HG03095 (cell line): ENCODE measurements around the gene TBL1Y.
"Not testable (repeated sequence)": the region's sequence is repeated elsewhere in the genome, so short reads cannot be mapped to it uniquely, and the experiment has no call there.

Experiments used
- ATAC-seq: cut with Tn5 transposase; IDR thresholded peaks from one replicate; pipeline ENCODE4 v1.9.1; 2021; ENCODE audit warnings: moderate library complexity; ENCODE audit not compliant: unreplicated experiment

TBL1Y gene

DNA sequence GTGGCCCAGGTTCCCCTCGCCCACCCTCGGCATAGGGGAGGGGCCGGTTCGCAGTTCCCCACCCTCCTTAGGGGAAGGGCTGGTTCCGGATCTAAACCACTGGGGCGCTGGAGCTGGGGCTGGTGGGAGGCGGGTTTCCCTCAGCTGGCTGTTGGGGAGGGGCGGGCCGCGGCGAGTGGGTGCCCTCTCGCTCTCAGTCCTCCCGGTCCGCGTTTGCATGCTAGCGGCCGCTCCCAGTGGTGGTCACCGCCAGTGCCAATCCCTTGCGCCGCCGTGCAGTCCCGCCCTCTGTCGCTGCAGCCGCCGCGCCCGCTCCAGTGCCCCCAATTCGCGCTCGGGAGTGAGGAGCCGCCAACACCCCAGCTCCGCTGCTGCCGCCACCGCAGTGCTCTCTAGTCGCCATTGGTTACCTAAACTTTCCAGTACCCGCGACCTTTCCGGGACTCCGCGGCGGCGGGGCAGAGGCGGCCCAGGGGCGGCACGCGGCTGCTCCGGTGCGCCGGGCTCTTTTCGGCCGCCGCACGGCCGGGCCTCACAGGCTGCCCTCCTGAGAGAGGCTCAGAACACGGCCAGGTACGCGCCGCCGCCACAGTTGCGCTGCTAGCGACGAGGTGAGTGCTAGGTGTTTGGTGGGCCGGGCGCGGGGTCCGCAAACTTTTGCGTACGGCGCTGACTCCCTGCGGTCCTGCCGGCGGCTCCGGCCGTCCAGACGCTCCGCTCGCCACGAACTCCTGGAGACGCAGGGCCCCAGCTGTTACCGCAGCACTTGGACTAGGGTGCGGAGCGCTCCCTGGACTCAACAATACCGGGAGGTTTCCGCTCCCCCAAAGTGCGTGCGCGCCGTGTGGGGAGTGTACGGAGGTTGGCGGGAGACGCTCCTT lies at the start of gene TBL1Y:
TSS of gene TBL1Y (plus strand) at position 326 of the 881 bp plus-strand sequence. CDS start 114,388 bp downstream, outside the sequence.
- ATAC-seq = no peak

DNA sequence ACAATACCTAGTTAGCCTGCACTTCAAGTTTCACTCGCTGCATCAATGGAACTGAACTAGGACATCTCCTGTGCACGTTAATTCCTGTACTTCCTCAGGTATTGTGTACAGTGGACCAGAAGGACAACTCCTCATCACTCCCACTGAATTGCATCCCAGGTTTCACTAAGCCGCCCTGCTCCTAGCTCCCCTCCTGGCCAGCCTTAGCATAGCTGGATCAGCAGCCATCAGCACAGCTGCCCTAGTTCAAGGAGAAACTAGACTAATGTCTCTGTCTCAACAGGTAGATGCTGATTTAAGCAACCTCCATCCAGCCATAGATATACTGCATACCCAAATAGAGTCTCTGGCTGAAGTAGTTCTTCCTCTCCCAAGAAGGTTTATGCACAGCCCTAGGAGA lies 16.0 kb upstream of the TBL1Y start:
- no peak for ATAC-seq

GRCh38 chrY:6895236-6895635 lies 15.3 kb upstream of the TBL1Y start:
- no peak for ATAC-seq

GRCh38 chrY:6902116-6902515 lies 8.4 kb upstream of the TBL1Y start:
- not testable (repeated sequence) for ATAC-seq

GRCh38 chrY:6907591-6907990 lies 2.9 kb upstream of the TBL1Y start:
- ATAC-seq = no peak

DNA sequence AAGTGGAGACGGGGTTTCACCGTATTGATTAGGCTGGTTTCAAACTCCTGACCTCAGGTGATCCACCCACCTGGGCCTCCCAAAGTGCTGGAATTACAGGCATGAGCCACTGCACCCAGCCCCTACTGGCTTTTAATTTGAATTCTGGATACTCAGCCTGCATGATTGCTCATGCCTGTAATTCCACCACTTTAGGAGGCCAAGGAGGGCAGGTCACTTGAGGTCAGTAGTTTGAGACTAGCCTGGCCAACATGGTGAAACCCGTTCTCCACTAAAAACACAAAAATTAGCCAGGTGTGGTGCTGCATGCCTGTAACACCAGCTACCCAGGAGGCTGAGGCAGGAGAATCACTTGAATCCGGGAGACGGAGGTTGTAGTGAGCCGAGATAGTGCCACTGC lies 2.5 kb upstream of the TBL1Y start:
- not testable (repeated sequence) for ATAC-seq

GRCh38 chrY:6909118-6909521 lies 1.4 kb upstream of the TBL1Y start:
- ATAC-seq = no peak

DNA sequence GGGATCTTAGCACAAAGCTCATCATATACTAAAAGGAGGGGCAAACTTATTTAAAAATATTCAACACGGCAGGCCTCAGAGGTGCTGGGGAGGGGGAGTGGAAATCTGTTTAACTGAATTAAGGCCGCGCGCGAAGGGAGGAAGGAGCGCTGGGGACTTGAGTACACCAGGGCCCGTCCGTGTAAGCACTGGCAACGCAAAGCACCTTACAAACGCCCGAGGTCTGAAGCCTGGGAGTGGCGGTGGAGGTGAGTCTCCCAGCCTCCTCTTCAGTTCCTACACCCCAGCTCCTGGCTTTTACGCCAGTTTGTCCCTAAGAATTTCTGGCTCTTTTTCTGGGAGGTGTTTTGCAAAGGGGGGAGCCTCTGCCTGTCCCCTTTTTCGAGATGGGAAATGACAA lies 641 bp upstream of the TBL1Y start:
- ATAC-seq = no peak

GRCh38 chrY:6911253-6911881 lies 870 bp downstream of the TBL1Y start, which contains the start of gene AMELY:
Gene AMELY, minus strand, starts transcription at chrY:6911752. Its CDS starts 39,144 bp downstream, at chrY:6872608.
- ATAC-seq = no peak

DNA sequence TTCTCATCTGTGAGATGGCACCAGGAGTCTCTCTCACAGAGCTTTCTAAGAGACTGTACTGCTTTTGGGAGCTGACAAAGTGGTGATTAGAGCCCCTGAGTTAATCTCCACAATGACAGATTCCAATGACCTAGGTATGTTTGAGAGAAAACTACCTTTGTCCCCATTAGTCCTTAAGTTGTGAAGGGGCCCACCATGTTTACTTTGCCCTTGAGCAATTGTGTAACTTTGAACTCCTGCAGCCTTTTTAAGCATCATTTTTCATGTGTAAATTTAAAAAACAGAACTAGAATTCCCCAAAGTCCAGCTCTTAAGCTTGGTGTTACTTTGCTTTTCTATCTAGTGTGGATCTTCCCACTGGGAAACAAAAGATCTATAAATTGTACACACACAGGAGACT lies 2.9 kb downstream of the TBL1Y start:
- no peak for ATAC-seq

- no peak for ATAC-seq
Observed at GRCh38 chrY:6921061-6921460, 10.6 kb downstream of the TBL1Y start.

DNA sequence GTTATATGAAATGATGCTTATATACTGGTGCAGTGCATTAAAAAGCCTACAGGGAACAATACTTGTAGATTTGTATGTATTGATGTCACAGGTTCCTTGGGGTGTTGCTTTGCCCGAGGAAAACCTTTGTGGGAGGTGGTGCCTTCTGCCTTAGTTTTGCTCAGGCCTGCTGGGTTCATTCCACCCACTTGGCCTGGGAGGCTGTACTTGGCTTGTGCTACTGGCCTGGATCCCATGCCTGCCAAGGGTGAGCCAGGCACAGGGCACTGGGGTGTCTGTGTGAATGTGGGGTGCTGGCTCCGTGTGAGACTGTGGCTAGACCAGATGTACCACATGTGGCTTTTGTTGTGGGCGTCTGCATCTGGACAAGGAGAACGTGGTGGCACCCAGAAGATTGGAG lies 17.8 kb downstream of the TBL1Y start:
- no peak for ATAC-seq

DNA sequence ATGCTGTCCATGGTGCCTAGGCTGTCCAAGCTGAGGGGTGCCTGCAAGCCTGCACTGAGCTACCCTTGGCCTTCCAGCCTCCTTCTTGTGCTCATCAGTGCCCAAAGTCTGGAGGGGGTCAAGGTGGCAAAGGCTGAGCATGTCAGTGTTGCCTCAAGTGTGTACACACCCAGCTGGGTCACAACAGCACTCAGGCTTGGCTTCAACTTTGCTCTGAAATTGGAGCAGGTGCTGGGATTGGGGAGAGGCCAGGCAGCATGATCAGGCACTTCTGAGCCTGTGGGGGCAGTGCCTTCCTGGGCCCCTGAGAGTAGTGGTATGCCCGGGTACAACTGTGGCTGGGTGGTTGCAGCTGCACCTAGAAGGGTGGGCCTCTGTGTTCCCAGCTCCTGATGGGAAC lies 18.7 kb downstream of the TBL1Y start:
- ATAC-seq = no peak

- ATAC-seq = no peak
Observed at GRCh38 chrY:6931779-6932396, 21.4 kb downstream of the TBL1Y start.

- ATAC-seq = no peak
Observed at GRCh38 chrY:6935497-6935896, 25.0 kb downstream of the TBL1Y start.

- no peak for ATAC-seq
Observed at GRCh38 chrY:6947695-6948094, 37.2 kb downstream of the TBL1Y start.

GRCh38 chrY:6948378-6948777 lies 37.9 kb downstream of the TBL1Y start:
- ATAC-seq = no peak

GRCh38 chrY:6949947-6950346 lies 39.5 kb downstream of the TBL1Y start:
- no peak for ATAC-seq

DNA sequence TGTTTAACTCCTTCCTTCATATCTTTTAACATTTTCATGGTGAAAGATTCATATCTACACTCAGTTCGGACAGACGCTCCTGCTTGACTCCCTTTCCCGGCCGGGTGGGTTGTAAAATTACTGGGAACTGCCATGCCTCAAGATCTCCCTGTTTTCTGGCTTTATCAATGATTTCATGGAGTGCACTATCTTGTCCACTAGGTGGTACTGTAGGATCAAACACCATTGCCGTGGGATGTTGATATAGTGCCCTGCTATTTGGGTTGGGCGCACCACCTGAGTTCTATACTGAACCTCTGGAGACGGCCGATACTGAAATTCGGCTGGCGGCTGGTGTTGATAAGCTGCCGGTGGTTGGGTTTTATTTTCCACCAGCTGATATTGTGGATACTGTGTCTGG lies 54.2 kb downstream of the TBL1Y start:
- ATAC-seq = no peak

GRCh38 chrY:6966521-6966920 lies 56.0 kb downstream of the TBL1Y start:
- ATAC-seq = no peak

DNA sequence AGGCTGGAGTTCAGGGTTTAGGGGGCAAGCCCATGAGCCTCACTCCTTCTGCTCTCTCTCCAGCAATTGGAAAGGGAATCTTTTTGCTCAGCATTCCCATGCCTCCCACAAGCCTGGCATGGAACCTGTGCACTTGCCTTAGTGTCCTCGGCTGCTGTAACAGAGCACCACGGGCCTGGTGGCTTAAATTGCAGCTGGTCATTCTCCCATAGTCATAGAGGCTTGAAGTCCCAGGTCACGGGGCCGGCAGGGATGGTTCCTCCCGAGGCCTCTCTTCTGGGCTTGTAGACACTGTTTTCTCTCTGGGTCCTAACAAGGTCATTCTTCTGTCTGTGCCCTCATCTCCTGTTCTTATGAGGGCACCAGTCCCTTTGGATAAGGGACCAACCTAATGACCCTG lies 57.2 kb downstream of the TBL1Y start:
- ATAC-seq = no peak

GRCh38 chrY:6968191-6968590 lies 57.7 kb downstream of the TBL1Y start:
- no peak for ATAC-seq
